SW 1271 (cell line): ENCODE data around the gene CTNNBL1.
A peak's percentile ranks its signal among the peaks of the same experiment; 100 is the strongest.

ENCODE experiments used
- DNase-seq, 2 experiments: peaks; one replicate each; lab custom pipeline; 2025; lab: John Stamatoyannopoulos, UW

CTNNBL1 gene

DNA sequence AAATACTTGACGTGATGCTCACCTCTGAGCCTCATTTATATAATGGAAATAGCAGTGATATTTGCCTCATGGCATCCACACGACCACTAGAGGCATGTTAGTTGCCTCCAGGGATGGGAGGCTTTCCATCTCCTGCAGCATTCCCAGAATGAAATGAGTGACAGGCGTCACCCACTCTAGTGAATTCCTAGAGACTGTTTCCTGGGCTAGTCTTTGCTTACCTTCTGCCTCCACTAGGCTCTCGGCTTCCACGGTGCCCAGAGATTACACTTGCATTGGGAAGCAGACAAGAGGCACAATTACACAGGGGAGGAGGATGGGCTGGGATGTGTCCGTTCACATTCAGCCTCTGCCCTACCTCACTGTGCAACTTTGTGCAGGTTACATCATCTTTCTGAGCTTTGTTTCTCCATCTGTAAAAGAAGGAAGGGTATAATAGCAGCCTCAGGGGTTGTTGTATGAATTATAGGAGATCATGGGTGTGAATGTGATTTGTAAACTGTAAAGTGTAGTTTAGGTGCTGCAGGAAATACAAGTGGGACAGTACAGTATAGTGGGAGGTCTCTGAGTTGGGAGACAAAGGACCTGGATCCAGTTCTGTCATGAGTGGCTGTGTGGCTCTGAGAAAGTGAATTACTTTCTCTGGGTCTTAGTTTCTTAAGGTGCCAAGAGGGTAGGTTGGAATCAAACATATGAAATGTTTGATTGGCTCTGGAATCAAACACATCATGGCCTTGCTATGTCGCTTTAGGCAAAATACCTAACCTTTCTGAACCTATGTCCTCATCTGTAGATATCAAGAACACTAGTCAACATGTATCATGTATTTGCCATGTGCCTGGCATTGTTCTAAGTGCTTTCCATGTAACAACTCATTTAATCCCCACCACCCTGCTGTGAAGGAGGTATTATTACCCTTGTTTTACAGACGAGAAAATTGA, 205.5 kb downstream of the CTNNBL1 start:
- DNase-seq = no peak

- no peak for DNase-seq
Observed at GRCh38 chr20:37901240-37901639, 207.4 kb downstream of the CTNNBL1 start.

- DNase-seq = peak in 1 of 2 experiments; percentile 32
Observed at GRCh38 chr20:37901654-37902503, 208.0 kb downstream of the CTNNBL1 start.

DNA sequence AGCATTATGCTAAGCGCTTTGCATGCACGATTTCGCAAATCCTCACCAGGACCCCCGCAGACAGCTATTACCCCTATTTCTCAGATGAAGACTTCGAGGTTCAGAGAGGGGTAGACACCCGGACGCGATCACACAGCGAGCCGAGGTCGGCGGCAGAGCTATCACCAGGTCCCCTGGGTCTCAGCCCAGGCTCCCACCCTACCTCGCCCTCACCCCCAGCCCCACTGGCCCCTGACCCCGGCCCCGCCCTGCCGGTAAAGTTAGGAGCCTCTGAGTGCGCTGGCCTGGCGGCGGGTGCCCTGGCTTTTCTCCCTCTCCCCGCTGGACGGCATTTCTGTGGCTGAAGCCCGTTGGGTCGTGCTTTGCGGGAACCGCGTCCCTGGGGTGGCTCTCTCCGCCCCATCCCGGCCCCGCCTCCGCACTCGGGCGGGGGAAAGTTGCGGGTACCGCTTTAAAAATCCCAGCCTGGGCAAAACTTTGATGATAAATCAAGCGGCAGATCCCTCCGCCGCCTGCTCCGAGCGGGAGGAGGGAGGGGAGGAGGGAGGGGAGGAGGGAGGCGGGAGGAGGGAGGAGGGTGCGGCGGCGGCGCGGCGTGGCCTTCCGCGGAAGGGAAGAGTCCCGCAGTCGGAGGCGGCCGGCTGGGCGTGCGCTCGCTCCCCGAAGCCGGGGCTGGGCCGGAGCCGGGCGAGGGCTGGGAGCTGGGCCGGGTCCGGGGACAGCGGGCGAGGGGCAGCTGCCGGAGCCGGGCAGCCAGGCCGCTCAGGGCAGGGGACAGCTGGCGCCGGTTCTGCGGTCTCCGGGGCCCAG, 208.9 kb downstream of the CTNNBL1 start, which contains the start of gene VSTM2L:
Gene VSTM2L (plus strand): TSS at position 624 of the 810 bp plus-strand sequence. CDS start 224 bp downstream, outside the sequence.
- peak in 1 of 2 experiments; percentile 28 for DNase-seq

GRCh38 chr20:37903317-37904007, 209.6 kb downstream of the CTNNBL1 start:
- DNase-seq = no peak

- no peak for DNase-seq
Observed at GRCh38 chr20:37904008-37904642, 210.3 kb downstream of the CTNNBL1 start.

- no peak for DNase-seq
Observed at GRCh38 chr20:37904845-37905373, 211.1 kb downstream of the CTNNBL1 start.

DNA sequence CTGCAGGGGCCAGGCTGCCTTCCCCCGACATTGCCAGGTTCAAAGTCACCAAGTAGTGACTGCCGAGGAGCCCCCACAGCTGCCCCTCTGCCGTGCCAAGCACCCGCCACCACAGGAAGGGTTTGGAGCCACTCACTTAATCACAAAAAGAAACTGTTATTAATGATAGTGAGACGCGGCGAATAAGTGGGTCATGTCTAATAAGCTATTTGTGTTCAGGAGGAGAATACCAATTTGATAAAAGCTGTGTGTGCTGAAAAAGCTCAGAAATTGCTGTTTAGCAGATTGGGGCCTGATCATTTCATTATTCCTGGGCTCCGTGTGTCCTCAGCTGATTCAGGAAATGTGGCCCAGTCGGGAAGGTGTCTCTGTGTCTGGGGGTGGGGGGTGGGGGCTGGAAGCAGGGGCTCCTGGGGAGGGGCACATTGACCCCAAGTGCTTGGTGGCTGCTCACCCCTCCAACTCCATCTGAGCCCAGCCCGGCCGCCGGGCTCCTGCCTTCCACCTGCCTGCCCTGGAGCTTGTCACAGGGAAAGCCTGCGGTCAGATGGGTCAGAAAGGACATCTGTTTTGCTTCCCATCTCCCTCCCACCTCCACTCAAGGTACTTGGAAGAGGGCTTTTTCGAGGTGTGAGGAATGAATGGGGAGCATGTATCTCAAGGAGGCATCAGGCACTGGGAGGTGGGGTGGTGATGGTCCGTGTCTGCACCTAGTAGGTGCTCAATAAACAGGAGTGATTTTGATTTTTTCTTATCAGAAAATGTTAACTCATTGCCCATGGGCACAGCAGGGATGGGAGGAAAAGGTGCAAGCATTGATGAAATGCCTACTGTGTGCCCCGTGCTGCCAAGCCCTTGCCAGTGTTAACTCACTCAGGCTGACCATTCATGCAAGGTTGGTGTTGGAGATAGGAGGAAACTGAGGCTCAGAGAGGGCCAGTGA, 212.1 kb downstream of the CTNNBL1 start:
- no peak for DNase-seq

DNA sequence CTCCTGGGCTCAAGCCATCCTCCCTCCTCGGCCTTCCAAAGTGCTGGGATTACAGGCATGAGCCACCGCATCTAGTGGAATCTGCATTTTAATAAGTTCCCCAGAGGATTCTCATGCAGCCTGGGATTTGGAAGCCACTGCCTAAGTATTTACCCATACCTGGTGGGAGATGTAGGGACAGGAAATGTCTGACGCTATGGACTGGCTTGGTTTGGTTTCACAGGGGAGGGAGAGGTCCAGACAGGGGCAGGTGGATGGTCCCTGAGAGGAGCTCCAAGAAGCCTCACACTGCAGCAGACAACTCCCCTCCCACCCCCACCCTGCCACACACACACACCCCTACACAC, 213.5 kb downstream of the CTNNBL1 start:
- no peak for DNase-seq

DNA sequence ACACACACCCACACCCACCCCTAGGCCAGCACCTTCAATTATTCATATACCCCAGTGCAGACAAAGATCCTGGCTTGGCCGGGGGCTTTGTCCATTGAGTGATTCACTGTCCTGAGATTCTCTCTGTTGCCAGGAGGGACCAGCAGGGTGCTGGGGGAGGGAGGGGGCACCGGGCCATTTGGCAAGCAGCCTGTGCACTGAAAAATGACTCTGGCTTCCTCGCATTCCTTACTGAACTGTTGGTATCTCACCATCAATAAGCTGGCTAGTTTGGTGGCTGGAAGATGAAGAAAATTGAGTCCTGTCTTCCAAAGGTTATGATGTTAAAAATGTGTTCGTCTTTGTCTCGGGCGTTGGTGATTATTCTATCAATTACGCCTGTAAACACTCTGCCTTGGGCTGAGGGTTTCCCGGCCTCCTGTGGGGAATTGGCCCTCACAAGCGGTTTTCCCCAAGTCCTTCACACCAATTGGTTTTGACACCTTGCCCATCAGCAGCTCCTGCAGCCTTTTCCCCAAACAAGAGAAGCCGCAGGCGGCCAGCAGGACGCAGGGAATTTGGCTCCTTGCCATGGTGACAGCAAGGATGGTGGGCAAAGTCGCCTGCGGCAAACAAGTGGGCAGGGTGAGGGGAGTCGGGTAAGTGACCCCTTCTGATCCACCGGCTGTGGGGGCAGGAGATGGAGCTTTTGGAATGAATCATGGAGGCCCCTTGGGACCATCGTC, 214.0 kb downstream of the CTNNBL1 start:
- peak in 1 of 2 experiments; percentile 23 for DNase-seq

- no peak for DNase-seq
Observed at GRCh38 chr20:37911261-37911660, 217.4 kb downstream of the CTNNBL1 start.

- no peak for DNase-seq
Observed at GRCh38 chr20:37911838-37912281, 218.0 kb downstream of the CTNNBL1 start.

- no peak for DNase-seq
Observed at GRCh38 chr20:37912874-37913273, 219.0 kb downstream of the CTNNBL1 start.

DNA sequence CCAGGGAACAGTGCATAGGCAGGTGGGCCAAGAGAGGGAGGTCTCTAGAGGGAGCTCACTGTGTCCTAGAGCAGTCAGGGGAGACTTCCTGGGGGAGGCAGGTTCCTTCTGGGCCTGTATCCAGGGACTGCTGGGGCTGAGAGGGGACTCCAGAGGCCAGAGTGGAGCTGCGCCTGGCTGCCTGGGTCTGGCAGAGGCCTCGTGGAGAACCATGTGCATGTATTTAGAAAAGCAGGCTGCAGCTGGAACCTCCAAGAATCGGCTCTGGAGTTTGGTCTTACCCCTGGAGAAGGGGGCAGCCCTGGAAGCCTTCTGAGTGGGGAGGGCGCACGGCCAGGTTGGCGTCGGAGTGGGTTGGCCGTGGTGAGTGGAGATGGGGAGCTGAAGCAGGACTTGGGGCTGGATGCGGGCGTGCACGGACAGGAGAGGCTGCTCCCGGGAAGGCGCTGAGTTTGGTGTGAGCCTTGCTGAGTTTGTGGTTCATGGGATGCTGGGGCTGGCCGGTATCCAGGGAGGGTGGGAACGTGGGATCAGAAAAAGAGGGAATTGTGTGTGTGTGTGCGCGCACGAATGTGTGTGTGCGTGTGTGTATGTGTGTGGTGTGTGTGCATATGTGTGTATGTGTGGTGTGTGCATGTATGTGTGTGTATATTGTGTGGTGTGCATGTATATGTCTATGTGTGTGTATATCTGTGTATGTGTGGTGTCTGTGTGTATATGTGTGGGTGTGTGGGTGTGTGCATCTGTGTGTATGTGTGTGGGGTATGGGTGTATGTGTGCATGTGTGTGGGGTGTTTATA, 219.9 kb downstream of the CTNNBL1 start:
- DNase-seq = no peak

DNA sequence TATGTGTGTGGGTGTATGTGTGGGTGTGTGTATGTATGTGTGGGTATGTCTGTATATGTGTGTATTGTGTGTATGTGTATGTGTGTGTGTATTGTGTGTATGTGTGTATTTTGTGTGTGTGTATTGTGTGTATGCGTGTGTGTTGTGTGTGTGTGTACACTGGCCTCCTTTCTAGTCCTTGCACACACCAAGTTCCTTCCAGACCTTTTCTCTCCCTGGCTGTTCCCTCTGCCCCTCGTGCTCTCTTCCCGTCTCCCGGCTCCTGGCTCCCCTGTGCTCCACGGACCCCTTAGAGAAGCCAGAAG, 220.5 kb downstream of the CTNNBL1 start:
- no peak for DNase-seq

DNA sequence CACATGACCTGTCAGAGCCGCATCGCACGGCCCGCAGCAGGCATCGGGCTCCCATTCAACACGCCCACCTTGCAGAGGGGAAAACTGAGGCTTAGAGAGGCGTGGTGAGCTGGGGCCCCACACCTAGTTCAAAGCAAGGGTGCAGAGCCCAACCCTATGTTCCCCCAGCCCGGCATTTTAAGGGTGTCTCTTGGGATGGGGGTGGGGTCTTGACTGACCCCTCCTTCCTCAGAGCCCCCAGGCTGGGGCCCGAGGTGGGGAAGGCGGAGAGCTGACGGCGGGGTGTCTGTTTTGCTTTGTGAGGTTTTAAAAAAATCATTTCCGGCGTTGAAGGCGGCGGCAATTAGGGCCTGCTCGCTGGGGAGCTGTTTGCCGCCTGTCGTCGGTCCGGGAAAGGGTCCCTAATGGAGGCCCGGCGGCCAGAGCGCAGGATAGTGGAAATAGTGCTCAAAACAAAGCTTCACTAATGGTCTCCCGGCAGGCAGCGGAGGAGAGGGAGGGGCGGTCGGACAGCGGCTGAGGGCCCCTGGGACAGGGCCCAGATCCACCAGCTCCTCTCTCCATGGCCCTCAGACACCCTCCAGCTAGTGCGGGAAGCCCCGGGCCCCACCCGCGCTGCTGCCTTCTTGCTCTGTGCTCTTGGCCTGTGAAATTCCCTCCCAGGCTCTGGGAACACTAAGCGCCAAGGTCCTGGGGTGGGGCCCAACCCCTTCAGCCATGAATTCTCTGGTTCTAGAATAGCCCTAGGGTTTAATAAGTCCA, 221.0 kb downstream of the CTNNBL1 start:
- DNase-seq = no peak

- DNase-seq = no peak
Observed at GRCh38 chr20:37915434-37915787, 221.6 kb downstream of the CTNNBL1 start.
